PC-3 (cell line): ENCODE data around the gene ZBTB7C. TPM values are rescaled to one million over a fixed set of nuclear protein-coding genes. Genes with fewer than 3 reads are reported as not detected.

Experiments used
- ATAC-seq: fragments of 200-7000 bp; cut with Tn5 transposase; 2 replicates; pipeline ENCODE4 v1.9.1; 2020; ENCODE audit warnings: mild to moderate bottlenecking, moderate library complexity
- BruUV-seq: library from RNA; stranded (reverse); fragments of 400-500 nt; replicated peaks from 2 replicates; lab custom pipeline; 2021; lab: Mats Ljungman, UMichigan
- CTCF ChIA-PET: fragments of 300-600 bp; sonication (Branson Sonifier 250); formaldehyde crosslinking; loops from one replicate; lab custom pipeline; 2022; ENCODE audit warnings: antibody characterized with exemption; lab: Charles Lee
- POLR2A ChIA-PET: fragments of 300-600 bp; sonication (Branson Sonifier 250); formaldehyde crosslinking; loops from one replicate; lab custom pipeline; 2022; ENCODE audit warnings: antibody characterized with exemption; ENCODE audit not compliant: unreplicated experiment; lab: Charles Lee
- DNase-seq: peaks from one replicate; pipeline ENCODE4 v3.0.0-alpha.2; 2015
- H2AFZ ChIP-seq: fragments of 300-600 bp; sonication (generic); 2 replicates; pipeline ENCODE4 v1.6.0; 2016; ENCODE audit warnings: antibody characterized with exemption, low read length
- H3F3A ChIP-seq: fragments of 300-600 bp; sonication (generic); one replicate; pipeline ENCODE4 v1.6.0; 2017; ENCODE audit warnings: antibody characterized with exemption, low read length, control low read depth, mild to moderate bottlenecking; ENCODE audit not compliant: unreplicated experiment
- H3K27ac ChIP-seq: fragments of 300-600 bp; sonication (generic); 2 replicates; pipeline ENCODE4 v1.5.1; 2016; ENCODE audit warnings: mild to moderate bottlenecking, low read length
- H3K27me3 ChIP-seq: fragments of 300-600 bp; sonication (generic); 2 replicates; pipeline ENCODE4 v1.6.1; 2016; ENCODE audit warnings: low read length, mixed read lengths
- H3K36me3 ChIP-seq: fragments of 300-600 bp; sonication (generic); 2 replicates; pipeline ENCODE4 v1.6.1; 2016; ENCODE audit warnings: low read depth, mixed run types, low read length, mixed read lengths
- H3K4me1 ChIP-seq: fragments of 300-600 bp; sonication (generic); 2 replicates; pipeline ENCODE4 v1.5.1; 2016; ENCODE audit warnings: low read length; ENCODE audit not compliant: insufficient read depth
- H3K4me2 ChIP-seq: fragments of 300-600 bp; sonication (generic); 2 replicates; pipeline ENCODE4 v1.6.0; 2016; ENCODE audit warnings: low read length
- H3K4me3 ChIP-seq: fragments of 300-600 bp; sonication (generic); 2 replicates; pipeline ENCODE4 v1.5.1; 2016; ENCODE audit warnings: mild to moderate bottlenecking, low read length, mixed read lengths
- H3K79me2 ChIP-seq: fragments of 300-600 bp; sonication (generic); 2 replicates; pipeline ENCODE4 v1.6.1; 2017; ENCODE audit warnings: low read length, mixed read lengths
- H3K9ac ChIP-seq: fragments of 300-600 bp; sonication (generic); 2 replicates; pipeline ENCODE4 v1.6.0; 2016; ENCODE audit warnings: mild to moderate bottlenecking, low read length
- H3K9me2 ChIP-seq: fragments of 300-600 bp; sonication (generic); replicated peaks from 2 replicates; pipeline ENCODE4 v1.6.1; 2016; ENCODE audit warnings: mixed run types, low read length, mixed read lengths
- H3K9me3 ChIP-seq: fragments of 300-600 bp; sonication (generic); 2 replicates; pipeline ENCODE4 v1.6.1; 2016; ENCODE audit warnings: low read length, mixed read lengths
- H4K20me1 ChIP-seq: fragments of 300-600 bp; sonication (generic); 2 replicates; pipeline ENCODE4 v1.6.1; 2016; ENCODE audit warnings: low read length, mixed read lengths
- EZH2 ChIP-seq: fragments of 300-600 bp; sonication (generic); IDR thresholded peaks from one replicate; pipeline ENCODE4 v1.6.1; 2017; ENCODE audit warnings: antibody characterized with exemption, mild to moderate bottlenecking, low read length; ENCODE audit not compliant: unreplicated experiment
- EZH2phosphoT487 ChIP-seq: fragments of 300-600 bp; sonication (generic); IDR thresholded peaks from 2 replicates; pipeline ENCODE4 v1.6.1; 2018; ENCODE audit warnings: mild to moderate bottlenecking, antibody characterized with exemption, low read length, borderline replicate concordance
- intact Hi-C: fragments of 100-400 bp; cut with micrococcal nuclease; formaldehyde crosslinking; loops from 2 replicates; pipeline ENCODE4 v1.9.0; 2023
- total RNA-seq: library from RNA; depleted of rRNA; stranded (reverse); fragments of >200 nt; gene quantifications from 2 replicates; pipeline ENCODE4 v1.2.3, GENCODE V29; 2014
- TF ChIP-seq, protein P1 (sequence below): fragments of 300-600 bp; sonication (generic); conservative IDR thresholded peaks from 2 replicates; pipeline ENCODE4 v1.5.1; 2017; ENCODE audit warnings: antibody characterized with exemption, low read depth, mild to moderate bottlenecking, low read length

ZBTB7C gene
- total RNA-seq, 1 experiment from 2014 or later = 1.3 TPM

DNA sequence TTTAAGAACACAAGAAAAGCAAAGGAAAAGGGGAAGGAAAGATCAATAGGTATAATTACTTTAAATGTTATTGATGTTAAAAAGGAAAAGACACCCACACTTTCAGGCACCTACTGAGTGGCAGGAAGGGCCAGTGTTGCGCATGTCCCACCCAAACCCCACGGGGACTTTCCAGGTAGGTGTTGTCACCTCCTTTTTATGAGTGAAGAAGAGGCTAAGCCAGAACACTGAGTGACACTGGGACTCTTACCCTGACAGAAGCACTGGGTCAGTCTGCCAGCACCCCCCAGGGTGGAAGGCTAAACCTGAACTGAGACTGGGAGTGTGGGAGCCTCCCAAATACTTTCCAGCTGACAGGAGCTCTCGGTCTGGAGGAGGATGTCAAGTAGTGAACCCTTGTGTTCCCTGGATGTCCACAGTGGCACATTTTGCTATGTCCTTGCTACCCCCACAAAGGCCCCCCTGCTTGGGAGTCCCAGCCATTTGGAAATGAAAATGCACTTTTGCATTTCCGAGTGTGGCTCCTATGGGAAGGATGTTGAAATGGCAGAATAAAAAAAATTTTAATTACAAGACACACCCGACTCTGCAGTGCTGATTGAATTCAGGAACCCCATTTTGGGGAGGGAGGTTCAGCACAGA, 387.8 kb downstream of the ZBTB7C start:
- Histone ChIP-seq H3K4me2 (no peak overlapping the region), H3F3A (no peaks in the 10 kb centered on the region), H3K9ac (no peak overlapping the region), H3K27me3 (no peaks in the 10 kb centered on the region), H3K9me3 (no peaks in the 10 kb centered on the region), H2AFZ (no peak overlapping the region), H3K9me2 (no peaks in the 10 kb centered on the region), H3K79me2 (no peaks in the 10 kb centered on the region), H3K27ac (no peak overlapping the region), H3K4me3 (no peak overlapping the region), H3K4me1 (peaks cover 10% of the 10 kb centered on the region), H3K36me3 (no peaks in the 10 kb centered on the region), H4K20me1 (no peaks in the 10 kb centered on the region)
- no TSS peak for BruUV-seq
- intact Hi-C loops = no loop called here
- DNase-seq (no peak), ATAC-seq (no peak)
- TF ChIP-seq, protein P1, sequence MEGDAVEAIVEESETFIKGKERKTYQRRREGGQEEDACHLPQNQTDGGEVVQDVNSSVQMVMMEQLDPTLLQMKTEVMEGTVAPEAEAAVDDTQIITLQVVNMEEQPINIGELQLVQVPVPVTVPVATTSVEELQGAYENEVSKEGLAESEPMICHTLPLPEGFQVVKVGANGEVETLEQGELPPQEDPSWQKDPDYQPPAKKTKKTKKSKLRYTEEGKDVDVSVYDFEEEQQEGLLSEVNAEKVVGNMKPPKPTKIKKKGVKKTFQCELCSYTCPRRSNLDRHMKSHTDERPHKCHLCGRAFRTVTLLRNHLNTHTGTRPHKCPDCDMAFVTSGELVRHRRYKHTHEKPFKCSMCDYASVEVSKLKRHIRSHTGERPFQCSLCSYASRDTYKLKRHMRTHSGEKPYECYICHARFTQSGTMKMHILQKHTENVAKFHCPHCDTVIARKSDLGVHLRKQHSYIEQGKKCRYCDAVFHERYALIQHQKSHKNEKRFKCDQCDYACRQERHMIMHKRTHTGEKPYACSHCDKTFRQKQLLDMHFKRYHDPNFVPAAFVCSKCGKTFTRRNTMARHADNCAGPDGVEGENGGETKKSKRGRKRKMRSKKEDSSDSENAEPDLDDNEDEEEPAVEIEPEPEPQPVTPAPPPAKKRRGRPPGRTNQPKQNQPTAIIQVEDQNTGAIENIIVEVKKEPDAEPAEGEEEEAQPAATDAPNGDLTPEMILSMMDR = no peak
- TF ChIP-seq EZH2phosphoT487 = no peak
- no peak for TF ChIP-seq EZH2
- ChIA-PET CTCF (no interaction called here), POLR2A (no interaction called here)

DNA sequence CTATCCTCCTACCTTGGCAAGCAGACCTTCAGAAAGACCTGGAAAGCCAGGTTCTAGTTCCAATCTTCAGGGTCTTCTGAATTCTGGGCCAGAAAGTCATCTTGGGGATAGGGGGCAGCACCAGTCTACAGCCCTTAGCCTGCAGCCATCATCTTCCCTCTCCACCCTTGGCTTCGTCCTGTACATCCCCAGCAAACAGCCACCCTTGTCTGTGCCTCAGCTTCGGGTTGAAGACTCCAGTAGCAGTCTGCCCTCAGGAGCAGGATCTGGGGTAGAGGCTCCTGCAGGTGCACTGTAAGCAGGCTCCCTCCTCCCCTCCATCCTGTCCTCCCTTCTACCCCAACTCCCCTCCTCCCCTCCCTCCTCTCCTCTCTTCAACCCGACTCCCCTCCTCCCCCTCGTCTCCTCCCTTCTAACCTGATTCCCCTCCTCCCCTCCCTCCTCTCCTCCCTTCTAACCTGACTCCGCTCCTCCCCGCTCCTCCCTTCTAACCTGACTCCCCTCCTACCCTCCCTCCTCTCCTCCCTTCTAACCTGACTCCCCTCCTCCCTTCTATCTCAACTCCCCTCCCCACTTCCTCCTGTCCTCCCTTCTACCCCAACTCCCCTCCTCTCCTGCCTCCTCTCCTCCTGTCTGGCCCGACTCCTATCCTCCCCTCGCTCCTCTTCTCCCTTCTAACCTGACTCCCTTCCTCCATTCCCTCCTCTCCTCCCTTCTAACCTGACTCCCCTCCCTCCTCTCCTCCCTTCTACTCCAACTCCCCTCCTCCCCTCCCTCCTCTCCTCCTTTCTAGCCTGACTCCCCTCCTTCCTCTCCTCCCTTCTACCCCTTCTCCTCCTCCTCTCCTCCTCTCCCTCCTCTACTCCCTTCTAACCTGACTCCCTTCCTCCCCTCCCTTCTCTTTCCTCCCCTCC, 388.6 kb downstream of the ZBTB7C start:
- Histone ChIP-seq H3K27me3 (no peaks in the 10 kb centered on the region), H3K36me3 (no peaks in the 10 kb centered on the region), H3K4me2 (no peak overlapping the region), H3F3A (no peaks in the 10 kb centered on the region), H3K9ac (no peak overlapping the region), H3K27ac (no peak overlapping the region), H3K9me2 (no peaks in the 10 kb centered on the region), H3K4me1 (peaks cover 10% of the 10 kb centered on the region), H2AFZ (no peak overlapping the region), H3K9me3 (no peaks in the 10 kb centered on the region), H3K79me2 (no peaks in the 10 kb centered on the region), H4K20me1 (no peaks in the 10 kb centered on the region), H3K4me3 (no peak overlapping the region)
- no TSS peak for BruUV-seq
- ATAC-seq = no peak
- intact Hi-C loops = no loop called here
- TF ChIP-seq EZH2 (no peak), EZH2phosphoT487 (no peak)
- TF ChIP-seq, protein P1 = no peak
- POLR2A ChIA-PET = no interaction called here
- CTCF ChIA-PET = no interaction called here
- DNase-seq = no peak
